GM23338 (cell line): ENCODE data around the gene RTL10. TPM values are rescaled to one million over a fixed set of nuclear protein-coding genes. Genes with fewer than 3 reads are reported as not detected.

ENCODE experiments used
- ATAC-seq: fragments of 200-7000 bp; cut with Tn5 transposase; 3 replicates; pipeline ENCODE4 v1.9.1; 2020
- DNase-seq: peaks from one replicate; pipeline ENCODE4 v3.0.0-alpha.2; 2015; ENCODE audit warnings: low spot score
- H2AFZ ChIP-seq: fragments of 200-600 bp; sonication (generic); 2 replicates; pipeline ENCODE4 v1.8.0; 2016; ENCODE audit warnings: antibody characterized with exemption, mild to moderate bottlenecking, moderate library complexity
- H3F3A ChIP-seq: fragments of 200-600 bp; sonication (generic); replicated peaks from 2 replicates; pipeline ENCODE4 v1.8.0; 2017; ENCODE audit warnings: antibody characterized with exemption, mixed run types, low read depth
- H3K27ac ChIP-seq: fragments of 200-600 bp; sonication (generic); 2 replicates; pipeline ENCODE4 v1.6.1; 2016; ENCODE audit warnings: low read depth
- H3K27me3 ChIP-seq: fragments of 200-600 bp; sonication (generic); 2 replicates; pipeline ENCODE4 v1.8.0; 2016; ENCODE audit warnings: mild to moderate bottlenecking, mixed run types, moderate library complexity; ENCODE audit not compliant: insufficient read depth
- H3K36me3 ChIP-seq: fragments of 200-600 bp; sonication (generic); 2 replicates; pipeline ENCODE4 v1.8.0; 2016; ENCODE audit warnings: mild to moderate bottlenecking; ENCODE audit not compliant: insufficient read depth
- H3K4me1 ChIP-seq: fragments of 200-600 bp; sonication (generic); 2 replicates; pipeline ENCODE4 v1.8.0; 2016; ENCODE audit warnings: mild to moderate bottlenecking, moderate library complexity; ENCODE audit not compliant: insufficient read depth
- H3K4me2 ChIP-seq: fragments of 200-600 bp; sonication (generic); 2 replicates; pipeline ENCODE4 v1.7.1; 2017; ENCODE audit warnings: mixed run types
- H3K4me3 ChIP-seq: fragments of 200-600 bp; sonication (generic); 2 replicates; pipeline ENCODE4 v1.6.1; 2016; ENCODE audit warnings: mixed run types
- H3K79me2 ChIP-seq: fragments of 200-600 bp; sonication (generic); replicated peaks from 2 replicates; pipeline ENCODE4 v1.8.0; 2017; ENCODE audit warnings: mild to moderate bottlenecking; ENCODE audit not compliant: insufficient read depth
- H3K9me2 ChIP-seq: fragments of 200-600 bp; sonication (generic); 2 replicates; pipeline ENCODE4 v1.8.0; 2017; ENCODE audit not compliant: insufficient read depth
- H4K20me1 ChIP-seq: fragments of 200-600 bp; sonication (generic); replicated peaks from 2 replicates; pipeline ENCODE4 v1.8.0; 2017; ENCODE audit warnings: mild to moderate bottlenecking; ENCODE audit not compliant: insufficient read depth
- H3K27ac Mint-ChIP-seq: 2 replicates; pipeline ENCODE4 v1.8.0; 2020; ENCODE audit warnings: inconsistent platforms, mild to moderate bottlenecking, moderate library complexity, mixed read lengths
- H3K27me3 Mint-ChIP-seq: 3 replicates; pipeline ENCODE4 v1.8.0; 2022; ENCODE audit warnings: low read depth, mild to moderate bottlenecking, moderate library complexity, mixed read lengths, inconsistent platforms; ENCODE audit not compliant: insufficient read depth, poor library complexity
- H3K36me3 Mint-ChIP-seq: 3 replicates; pipeline ENCODE4 v1.8.0; 2021; ENCODE audit warnings: low read depth, mild to moderate bottlenecking, inconsistent platforms, moderate library complexity, mixed read lengths
- H3K4me1 Mint-ChIP-seq: 3 replicates; pipeline ENCODE4 v1.8.0; 2020; ENCODE audit warnings: mild to moderate bottlenecking, inconsistent platforms, mixed read lengths
- H3K4me3 Mint-ChIP-seq: 3 replicates; pipeline ENCODE4 v1.8.0; 2021; ENCODE audit warnings: moderate library complexity, mild to moderate bottlenecking, inconsistent platforms, mixed read lengths
- H3K9me3 Mint-ChIP-seq: 3 replicates; pipeline ENCODE4 v1.8.0; 2020; ENCODE audit warnings: moderate library complexity, mild to moderate bottlenecking, inconsistent platforms, mixed read lengths
- CREB1 ChIP-seq: fragments of 250-450 bp; sonication (Bioruptor Pico); IDR thresholded peaks from 2 replicates; pipeline ENCODE4 v1.5.0; 2020; ENCODE audit warnings: low read depth, mild to moderate bottlenecking, moderate library complexity
- CTCF ChIP-seq, 2 experiments: fragments of 200-600 bp in 1 of 2; sonication (generic) in 1 of 2; conservative IDR thresholded peaks; 2 replicates each; pipeline versions ENCODE4 v1.5.1 to v1.6.1; 2016 to 2017; ENCODE audit warnings: antibody characterized with exemption in 2 of 2, low read depth in 2 of 2, mild to moderate bottlenecking in 2 of 2, moderate library complexity in 1 of 2
- ETS1 ChIP-seq: IDR thresholded peaks from 2 replicates; pipeline ENCODE4 v1.6.1; 2016; ENCODE audit warnings: antibody characterized with exemption
- EZH2phosphoT487 ChIP-seq: fragments of 200-600 bp; sonication (generic); IDR thresholded peaks from one replicate; pipeline ENCODE4 v1.8.1; 2018; ENCODE audit warnings: antibody characterized with exemption; ENCODE audit not compliant: unreplicated experiment
- JUNB ChIP-seq: IDR thresholded peaks from one replicate; pipeline ENCODE4 v1.6.1; 2016; ENCODE audit warnings: antibody characterized with exemption; ENCODE audit not compliant: unreplicated experiment
- NANOG ChIP-seq: IDR thresholded peaks from 2 replicates; pipeline ENCODE4 v1.6.1; 2016; ENCODE audit warnings: antibody characterized with exemption, borderline replicate concordance
- STAT1 ChIP-seq: IDR thresholded peaks from one replicate; pipeline ENCODE4 v1.6.1; 2016; ENCODE audit warnings: antibody characterized with exemption; ENCODE audit not compliant: unreplicated experiment
- ZNF114 ChIP-seq: fragments of 250-450 bp; sonication (Bioruptor Pico); IDR thresholded peaks from 2 replicates; pipeline ENCODE4 v1.5.0; 2020; ENCODE audit warnings: mild to moderate bottlenecking, moderate library complexity
- ZNF462 ChIP-seq: fragments of 250-450 bp; sonication (Bioruptor Pico); IDR thresholded peaks from 2 replicates; pipeline ENCODE4 v1.5.0; 2020; ENCODE audit warnings: mild to moderate bottlenecking, moderate library complexity
- polyA plus RNA-seq: library from polyadenylated mRNA; unstranded; fragments of >200 nt; fragmentation: Nextera tagmentation; extraction: Ambion mirVana; gene quantifications from 2 replicates; pipeline ENCODE4 v1.2.1, GENCODE V29; 2016
- total RNA-seq: library from RNA; depleted of rRNA; stranded (reverse); fragments of >200 nt; shearing (Covaris generic); gene quantifications from 2 replicates; pipeline ENCODE4 v1.2.3, GENCODE V29; 2014

The RTL10 gene
- total and polyA plus RNA-seq, 2 experiments from 2014 or later = 9.4 to 17.4 TPM

DNA sequence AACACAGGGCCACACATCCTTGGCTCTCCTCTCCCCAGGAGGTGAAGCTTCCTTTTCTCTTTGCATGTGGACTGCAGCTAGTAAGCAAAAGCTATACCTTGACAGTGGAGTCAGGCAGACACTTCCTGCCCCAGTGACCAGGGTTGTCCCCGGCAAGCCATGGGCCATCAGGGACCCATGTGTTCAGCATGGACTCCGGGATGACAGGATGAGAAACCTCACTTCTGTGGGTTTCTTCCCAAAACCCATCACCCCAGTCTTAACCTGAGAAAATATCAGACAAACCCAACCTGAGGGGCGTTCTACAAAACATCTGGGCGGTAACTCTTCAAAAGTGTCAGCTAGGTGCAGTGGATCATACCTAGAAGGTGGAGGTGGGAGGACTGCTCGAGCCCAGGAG is 40.2 kb downstream of the RTL10 start:
- Histone ChIP-seq H3K9me2 (no peaks in the 10 kb centered on the region), H4K20me1 (no peaks in the 10 kb centered on the region; the same call in 1 of the 2 replicates), H3K36me3 (no peaks in the 10 kb centered on the region), H3K27ac (no peak overlapping the region), H3F3A (no peaks in the 10 kb centered on the region), H2AFZ (no peak overlapping the region), H3K4me3 (no peak overlapping the region), H3K4me1 (no peaks in the 10 kb centered on the region), H3K27me3 (no peaks in the 10 kb centered on the region), H3K4me2 (no peak overlapping the region), H3K79me2 (no peaks in the 10 kb centered on the region)
- no peaks in the 10 kb centered on the region for H3K9me3 Mint-ChIP-seq
- H3K36me3 Mint-ChIP-seq = no peaks in the 10 kb centered on the region
- peaks cover 9% of the 10 kb centered on the region for H3K27me3 Mint-ChIP-seq
- H3K4me1 Mint-ChIP-seq = no peaks in the 10 kb centered on the region
- no peak for DNase-seq
- no peak overlapping the region for H3K4me3 Mint-ChIP-seq
- no peak for ATAC-seq
- TF ChIP-seq ZNF462 (CRISPR knock-in tag) (no peak), CTCF (conservative IDR thresholded peaks at IDR 0.05; ENCODE audit: low read depth in 2 of 2) (no peak), STAT1 (no peak), CREB1 (CRISPR knock-in tag) (no peak), JUNB (no peak), NANOG (no peak), ZNF114 (no peak), EZH2phosphoT487 (no peak), ETS1 (no peak)
- H3K27ac Mint-ChIP-seq = no peak overlapping the region
